Measurements from ENCODE around the gene DECR2. TPM values are rescaled to one million over a fixed set of nuclear protein-coding genes. Genes with fewer than 3 reads are reported as not detected.
"Not testable (repeated sequence)": the region's sequence is repeated elsewhere in the genome, so short reads cannot be mapped to it uniquely, and the experiment has no call there.

The DECR2 gene
- total RNA-seq, 1 donor from 2014 or later = 14.6 TPM

GRCh38 chr16:376817-377418 is 24.8 kb upstream of the DECR2 start:
- Mint-ChIP-seq H3K36me3 (ENCODE audit: low read depth, unreplicated experiment) (peaks cover 7% of the 10 kb centered on the region), H3K27ac (ENCODE audit: unreplicated experiment) (no peak overlapping the region), H3K4me3 (ENCODE audit: unreplicated experiment) (no peak overlapping the region), H3K27me3 (ENCODE audit: unreplicated experiment) (peaks cover 6% of the 10 kb centered on the region), H3K9me3 (ENCODE audit: unreplicated experiment) (no peaks in the 10 kb centered on the region), H3K4me1 (ENCODE audit: unreplicated experiment) (peaks cover 3% of the 10 kb centered on the region)
- DNase-seq (ENCODE audit: low spot score) = no peak
- no peak for TF ChIP-seq CTCF (IDR thresholded peaks at IDR 0.05; ENCODE audit: unreplicated experiment)

- no peak overlapping the region for H3K27ac Mint-ChIP-seq (ENCODE audit: unreplicated experiment)
- H3K4me3 Mint-ChIP-seq (ENCODE audit: unreplicated experiment) = no peak overlapping the region
Measured at GRCh38 chr16:377419-377951, 24.2 kb upstream of the DECR2 start.

DNA sequence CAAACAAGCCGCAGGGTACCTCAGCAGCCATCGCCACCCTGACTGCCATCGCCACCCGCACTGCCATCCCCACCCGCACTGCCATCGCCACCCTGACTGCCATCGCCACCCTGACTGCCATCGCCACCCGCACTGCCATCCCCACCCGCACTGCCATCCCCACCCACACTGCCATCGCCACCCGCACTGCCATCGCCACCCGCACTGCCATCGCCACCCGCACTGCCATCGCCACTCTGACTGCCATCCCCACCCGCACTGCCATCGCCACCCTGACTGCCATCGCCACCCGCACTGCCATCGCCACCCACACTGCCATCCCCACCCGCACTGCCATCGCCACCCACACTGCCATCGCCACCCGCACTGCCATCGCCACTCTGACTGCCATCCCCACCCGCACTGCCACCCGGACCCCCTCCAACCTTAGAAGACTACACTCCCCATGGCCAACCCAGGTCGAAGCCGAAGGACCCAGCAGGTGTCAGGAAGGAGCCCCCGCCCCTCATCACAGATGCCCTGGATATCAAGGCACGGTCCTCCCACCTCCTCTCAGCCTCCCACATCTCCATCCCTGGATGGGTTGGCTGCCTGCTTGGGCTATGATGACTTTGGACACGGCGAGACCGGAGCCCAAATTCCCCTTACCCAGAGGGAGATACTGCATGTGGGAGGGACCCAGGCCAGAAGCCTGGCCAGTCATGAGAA is 23.4 kb upstream of the DECR2 start:
- not testable (repeated sequence) for DNase-seq (ENCODE audit: low spot score); H3K9me3 Mint-ChIP-seq (ENCODE audit: unreplicated experiment); H3K4me1 Mint-ChIP-seq (ENCODE audit: unreplicated experiment); H3K36me3 Mint-ChIP-seq (ENCODE audit: low read depth, unreplicated experiment); H3K4me3 Mint-ChIP-seq (ENCODE audit: unreplicated experiment); H3K27ac Mint-ChIP-seq (ENCODE audit: unreplicated experiment)
- peaks cover 16% of the 10 kb centered on the region for H3K27me3 Mint-ChIP-seq (ENCODE audit: unreplicated experiment)

More at GRCh38 chr16:377419-377951, 24.2 kb upstream of the DECR2 start:
- TF ChIP-seq CTCF (IDR thresholded peaks at IDR 0.05; ENCODE audit: unreplicated experiment) = no peak
- Mint-ChIP-seq H3K27me3 (ENCODE audit: unreplicated experiment) (peaks cover 8% of the 10 kb centered on the region), H3K4me1 (ENCODE audit: unreplicated experiment) (peaks cover 3% of the 10 kb centered on the region), H3K36me3 (ENCODE audit: low read depth, unreplicated experiment) (peaks cover 4% of the 10 kb centered on the region), H3K9me3 (ENCODE audit: unreplicated experiment) (no peaks in the 10 kb centered on the region)
- no peak for DNase-seq (ENCODE audit: low spot score)

- peaks cover 14% of the 10 kb centered on the region for H3K4me1 Mint-ChIP-seq (ENCODE audit: unreplicated experiment)
- H3K27ac Mint-ChIP-seq (ENCODE audit: unreplicated experiment) = no peak overlapping the region
- H3K9me3 Mint-ChIP-seq (ENCODE audit: unreplicated experiment) = no peaks in the 10 kb centered on the region
- TF ChIP-seq CTCF (IDR thresholded peaks at IDR 0.05; ENCODE audit: unreplicated experiment) = no peak
- H3K27me3 Mint-ChIP-seq (ENCODE audit: unreplicated experiment) = peaks cover 14% of the 10 kb centered on the region
- H3K36me3 Mint-ChIP-seq (ENCODE audit: low read depth, unreplicated experiment) = no peaks in the 10 kb centered on the region
- H3K4me3 Mint-ChIP-seq (ENCODE audit: unreplicated experiment) = no peak overlapping the region
- DNase-seq (ENCODE audit: low spot score) = no peak
Measured at GRCh38 chr16:378821-379182, 22.9 kb upstream of the DECR2 start.

DNA sequence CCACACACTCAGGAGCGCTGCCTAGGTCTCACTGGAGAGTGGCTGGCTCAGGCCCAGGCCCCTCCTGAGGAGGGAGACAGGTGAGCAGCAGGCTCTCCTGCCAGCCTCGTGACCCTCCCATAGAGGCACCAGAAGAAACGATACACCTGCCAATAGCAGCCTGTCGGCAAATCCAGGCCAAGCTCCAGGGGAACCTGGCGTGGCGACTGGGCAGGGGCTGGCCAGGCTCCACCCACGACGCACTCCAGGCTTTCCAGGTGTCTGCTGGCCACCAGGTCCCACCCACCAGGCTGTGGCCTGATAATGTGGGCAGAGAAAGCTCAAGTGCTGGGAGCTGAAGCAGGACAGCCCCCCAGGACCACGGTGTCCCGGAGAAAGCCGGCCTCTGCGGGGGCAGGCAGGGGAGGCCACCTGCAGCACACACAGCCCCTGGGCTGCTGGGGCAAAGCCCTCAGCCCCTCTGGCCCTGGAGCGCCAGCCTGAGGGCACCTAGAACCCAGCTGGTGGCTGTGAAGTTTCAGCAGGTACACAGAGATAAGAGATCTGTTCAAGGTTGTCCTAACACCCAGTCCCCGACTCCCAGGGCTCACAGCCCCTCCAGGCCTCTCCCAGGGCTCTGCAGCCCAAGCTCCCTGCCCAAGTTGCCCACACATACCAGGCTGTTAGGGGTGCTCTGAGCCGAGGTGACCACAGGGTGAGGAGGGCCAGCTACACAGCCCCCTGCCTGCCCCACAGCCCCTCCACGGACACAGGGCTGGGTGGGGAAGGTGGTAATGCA is 22.3 kb upstream of the DECR2 start:
- H3K27me3 Mint-ChIP-seq (ENCODE audit: unreplicated experiment) = peaks cover 14% of the 10 kb centered on the region
- H3K4me3 Mint-ChIP-seq (ENCODE audit: unreplicated experiment) = no peak overlapping the region
- no peak for DNase-seq (ENCODE audit: low spot score)
- no peaks in the 10 kb centered on the region for H3K9me3 Mint-ChIP-seq (ENCODE audit: unreplicated experiment)
- no peak overlapping the region for H3K27ac Mint-ChIP-seq (ENCODE audit: unreplicated experiment)
- TF ChIP-seq CTCF (IDR thresholded peaks at IDR 0.05; ENCODE audit: unreplicated experiment) = no peak
- no peaks in the 10 kb centered on the region for H3K36me3 Mint-ChIP-seq (ENCODE audit: low read depth, unreplicated experiment)
- peaks cover 19% of the 10 kb centered on the region for H3K4me1 Mint-ChIP-seq (ENCODE audit: unreplicated experiment)

Data from endothelial cell (in vitro differentiated cells).